Measurements from ENCODE around the gene NFIB. TPM values are rescaled to one million over a fixed set of nuclear protein-coding genes. Genes with fewer than 3 reads are reported as not detected.

The NFIB gene
- polyA plus RNA-seq, 1 donor: 84.4 TPM

- DNase-seq: no peak
Observed at GRCh38 chr9:14141699-14142098, 172.2 kb downstream of the NFIB start.

GRCh38 chr9:14140096-14140697 is 173.7 kb downstream of the NFIB start:
- no peak for DNase-seq

GRCh38 chr9:14139287-14139686 is 174.7 kb downstream of the NFIB start:
- no peak for DNase-seq

GRCh38 chr9:14136646-14137370 is 177.1 kb downstream of the NFIB start:
- DNase-seq: no peak

- no peak for DNase-seq
Observed at GRCh38 chr9:14136047-14136635, 177.8 kb downstream of the NFIB start.

- DNase-seq: no peak
Observed at GRCh38 chr9:14135421-14135820, 178.5 kb downstream of the NFIB start.

DNA sequence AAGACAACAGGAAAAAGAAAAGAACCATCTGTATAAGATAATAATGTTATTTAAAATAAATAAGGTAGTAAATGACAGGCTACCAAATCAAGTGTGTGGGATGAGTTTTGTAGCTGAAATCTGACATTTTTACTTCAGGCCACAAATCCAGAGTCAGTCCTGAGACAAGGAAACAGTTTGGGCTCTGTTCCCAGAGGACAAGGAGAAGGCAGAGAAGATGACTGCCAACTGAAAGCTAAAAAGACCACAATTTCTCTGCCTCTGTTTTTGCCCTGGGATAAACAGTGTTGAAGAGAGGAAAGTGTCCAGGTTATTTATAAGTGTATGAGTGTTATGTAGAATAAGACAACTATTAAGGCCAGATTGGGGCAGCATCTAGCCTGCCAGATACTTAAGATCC is 180.5 kb downstream of the NFIB start:
- no peak for DNase-seq

DNA sequence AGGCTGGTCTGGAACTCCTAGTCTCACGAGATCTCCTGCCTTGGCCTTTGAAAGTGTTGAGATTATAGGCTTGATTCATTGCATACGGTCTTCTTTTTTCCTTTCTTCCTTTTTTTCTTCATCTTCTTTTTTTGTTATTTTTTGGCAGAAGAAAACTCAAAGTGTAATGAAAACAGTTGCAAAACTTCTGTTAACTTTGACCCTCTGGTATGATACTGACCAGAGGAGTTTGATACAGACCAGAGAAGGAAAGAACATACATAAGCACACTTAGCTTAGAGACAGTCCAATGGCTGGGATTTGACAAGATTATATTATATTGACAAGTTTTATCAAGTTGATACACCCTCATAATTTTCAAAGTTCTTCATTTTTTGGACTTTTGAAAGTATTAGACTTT is 181.2 kb downstream of the NFIB start:
- no peak for DNase-seq

DNA sequence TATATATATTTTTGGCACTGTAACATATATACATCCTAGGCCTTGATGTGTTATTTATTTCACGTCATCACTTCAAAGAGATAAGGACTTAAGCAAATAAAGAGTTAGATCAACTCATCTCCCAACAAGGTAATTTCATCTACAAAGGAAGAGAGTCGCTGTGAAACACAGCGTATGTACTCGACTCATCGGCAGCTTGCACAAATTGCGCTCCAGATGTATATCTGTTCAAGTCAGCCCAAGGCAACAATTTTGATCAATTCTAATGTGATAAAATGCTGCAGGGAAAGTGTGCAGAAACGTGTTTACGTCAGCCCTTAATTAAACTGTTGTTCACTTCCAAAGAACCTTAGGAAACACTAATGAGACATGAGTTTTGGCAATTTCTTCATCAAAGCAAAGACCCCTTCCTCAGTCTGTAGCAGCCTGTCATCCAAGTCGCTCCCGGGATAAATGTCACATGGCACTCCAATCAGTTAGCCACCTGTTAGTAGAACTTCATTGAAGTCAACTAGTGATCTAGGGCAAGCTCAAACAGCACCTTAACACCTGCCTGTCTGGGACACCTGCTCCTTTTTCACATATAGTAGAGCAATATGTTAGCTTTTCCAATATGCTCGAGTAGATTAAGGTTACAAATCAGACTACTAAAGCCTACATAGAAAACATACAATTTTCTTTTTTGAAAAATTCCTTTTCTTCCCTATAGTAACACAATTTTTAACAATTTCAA is 182.4 kb downstream of the NFIB start:
- no peak for DNase-seq

GRCh38 chr9:14127656-14128055 is 186.3 kb downstream of the NFIB start:
- DNase-seq: no peak

GRCh38 chr9:14119694-14120514 is 194.0 kb downstream of the NFIB start:
- no peak for DNase-seq

DNA sequence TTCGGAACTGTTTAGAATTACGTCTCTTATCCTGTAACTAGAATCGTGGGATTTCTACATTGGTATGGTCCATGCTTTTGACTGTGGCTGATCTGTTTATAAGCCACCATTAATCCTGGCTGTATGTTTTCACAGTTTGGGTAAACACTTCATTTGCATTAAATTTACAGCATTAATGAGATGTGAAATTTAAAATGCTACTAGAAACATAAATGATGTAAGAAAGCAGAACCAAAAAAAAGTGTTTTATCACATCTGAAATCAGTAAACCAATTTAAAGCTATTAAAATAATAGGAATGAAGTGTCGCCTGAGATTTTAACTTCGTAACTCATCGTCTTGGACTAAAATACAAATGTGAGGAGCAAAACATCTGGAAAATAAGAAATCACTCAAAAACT is 201.7 kb downstream of the NFIB start:
- DNase-seq: no peak

GRCh38 chr9:14111696-14112095 is 202.2 kb downstream of the NFIB start:
- no peak for DNase-seq

DNA sequence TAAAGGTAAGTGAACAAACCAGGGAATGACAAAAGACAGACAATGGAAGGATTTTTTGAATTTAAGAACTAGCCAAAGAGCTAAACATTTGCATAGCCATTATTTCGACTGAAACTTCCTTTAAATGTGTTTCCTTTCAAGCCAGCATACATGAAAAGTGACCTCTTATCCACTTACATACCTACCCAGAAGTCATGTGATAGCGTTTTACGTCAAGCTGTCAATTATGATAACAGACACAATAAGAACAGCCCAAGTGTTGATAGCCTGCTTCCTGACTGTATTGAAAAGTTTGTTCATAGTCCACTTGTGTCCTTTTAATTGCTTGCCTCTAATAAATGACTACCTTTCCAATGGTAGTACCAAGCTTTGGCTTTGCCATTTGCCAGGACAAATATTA is 206.0 kb downstream of the NFIB start:
- no peak for DNase-seq

GRCh38 chr9:14107495-14107894 is 206.4 kb downstream of the NFIB start:
- DNase-seq: no peak

- no peak for DNase-seq
Observed at GRCh38 chr9:14106699-14107098, 207.2 kb downstream of the NFIB start.

- DNase-seq: no peak
Observed at GRCh38 chr9:14104496-14104895, 209.4 kb downstream of the NFIB start.

- no peak for DNase-seq
Observed at GRCh38 chr9:14103115-14103514, 210.8 kb downstream of the NFIB start.

DNA sequence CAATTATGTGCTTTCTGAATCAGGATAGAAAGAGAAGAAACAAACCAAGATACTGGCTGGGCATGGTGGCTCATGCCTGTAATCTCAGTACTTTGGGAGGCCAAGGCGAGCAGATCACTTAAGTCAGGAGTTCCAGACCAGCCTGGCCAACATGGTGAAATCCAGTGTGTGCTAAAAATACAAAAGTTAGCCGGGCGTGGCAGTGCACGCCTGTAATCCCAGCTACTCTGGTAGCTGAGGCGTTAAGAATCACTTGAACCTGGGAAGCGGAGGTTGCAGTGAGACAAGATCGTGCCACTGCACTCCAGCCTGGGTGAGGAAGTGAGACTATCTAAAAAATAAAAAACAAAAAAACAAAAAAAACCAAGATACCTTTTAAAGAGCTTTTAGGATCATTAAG is 214.2 kb downstream of the NFIB start:
- DNase-seq: no peak

GRCh38 chr9:14098486-14099180 is 215.3 kb downstream of the NFIB start:
- no peak for DNase-seq

GRCh38 chr9:14097666-14098415 is 216.1 kb downstream of the NFIB start:
- no peak for DNase-seq
